HCT116 (cell line): ENCODE data around the gene PLEKHA8. TPM values are rescaled to one million over a fixed set of nuclear protein-coding genes. Genes with fewer than 3 reads are reported as not detected.

Experiments
- ATAC-seq: fragments of 200-7000 bp; cut with Tn5 transposase; 2 replicates; pipeline ENCODE4 v1.9.1; 2020; ENCODE audit warnings: mild to moderate bottlenecking, moderate library complexity
- BruUV-seq: library from RNA; stranded (reverse); fragments of 400-500 nt; replicated peaks from 2 replicates; lab custom pipeline; 2021; lab: Mats Ljungman, UMichigan
- CTCF ChIA-PET: fragments of 300-600 bp; sonication (Branson Sonifier 250); formaldehyde crosslinking; loops from one replicate; lab custom pipeline; 2021; ENCODE audit warnings: antibody characterized with exemption; lab: Charles Lee
- POLR2A ChIA-PET: fragments of 300-600, 350-600 bp; sonication (Branson Sonifier 250); formaldehyde crosslinking; loops from one replicate; lab custom pipeline; 2021; ENCODE audit warnings: antibody characterized with exemption; lab: Charles Lee
- RAD21 ChIA-PET, 2 experiments: fragments of 300-600 bp; sonication (Branson Sonifier 250); formaldehyde crosslinking; loops; one replicate each; lab custom pipeline; 2023; ENCODE audit warnings: low total read pairs in 2 of 2; ENCODE audit not compliant: uncharacterized antibody in 2 of 2, unreplicated experiment in 2 of 2, low non-redundant PET in 1 of 2; lab: Charles Lee
- DNase-seq: peaks from one replicate; pipeline ENCODE4 v3.0.0-alpha.2; 2010; ENCODE audit warnings: low read depth, low spot score
- H2AFZ ChIP-seq: fragments of 200-600 bp; shearing (Covaris generic), sonication (generic); 2 replicates; pipeline ENCODE4 v1.6.1; 2017; ENCODE audit warnings: low read depth, mixed run types, mixed read lengths, antibody characterized with exemption, low read length; ENCODE audit not compliant: poor library complexity, severe bottlenecking
- H3K27ac ChIP-seq: 2 replicates; pipeline ENCODE4 v1.5.1; 2012; ENCODE audit warnings: low read depth, low read length
- H3K27me3 ChIP-seq: fragments of 200-600 bp; sonication (generic); 2 replicates; pipeline ENCODE4 v1.6.1; 2016; ENCODE audit warnings: mixed run types, low read length, mixed read lengths; ENCODE audit not compliant: insufficient read depth
- H3K36me3 ChIP-seq, 2 experiments: fragments of 200-500 bp in 1 of 2; fragments of 200-600 bp in 1 of 2; sonication (Bioruptor generic) in 1 of 2; sonication (generic) in 1 of 2; 2 replicates each; pipeline versions ENCODE4 v1.5.1 to v1.6.1; 2014 to 2016; ENCODE audit warnings: low read length in 2 of 2, inconsistent platforms in 1 of 2, mixed read lengths in 1 of 2, mixed run types in 1 of 2; ENCODE audit not compliant: insufficient read depth in 2 of 2, control insufficient read depth in 1 of 2
- H3K4me1 ChIP-seq, 2 experiments: fragments of 200-600 bp in 1 of 2; sonication (generic) in 1 of 2; 2 replicates each; pipeline versions ENCODE4 v1.5.1 to v1.6.1; 2012 to 2017; ENCODE audit warnings: low read length in 2 of 2, inconsistent platforms in 1 of 2, mild to moderate bottlenecking in 1 of 2, mixed read lengths in 1 of 2, mixed run types in 1 of 2, moderate library complexity in 1 of 2; ENCODE audit not compliant: insufficient read depth in 2 of 2, control insufficient read depth in 1 of 2
- H3K4me2 ChIP-seq: fragments of 200-600 bp; sonication (generic); 2 replicates; pipeline ENCODE4 v1.6.1; 2017; ENCODE audit warnings: mixed run types, low read length, mixed read lengths
- H3K4me3 ChIP-seq, 2 experiments: fragments of 200-600 bp in 1 of 2; sonication (generic) in 1 of 2; replicated peaks in 1 of 2; 2 replicates each; pipeline ENCODE4 v1.5.1; 2011 to 2016; ENCODE audit warnings: low read length in 2 of 2, control low read depth in 1 of 2, low read depth in 1 of 2, mild to moderate bottlenecking in 1 of 2, mixed read lengths in 1 of 2, mixed run types in 1 of 2
- H3K79me2 ChIP-seq: fragments of 200-600 bp; sonication (generic); 2 replicates; pipeline ENCODE4 v1.6.1; 2017; ENCODE audit warnings: mild to moderate bottlenecking, mixed run types, low read length, moderate library complexity, mixed read lengths; ENCODE audit not compliant: insufficient read depth
- H3K9ac ChIP-seq: fragments of 200-600 bp; sonication (generic); 2 replicates; pipeline ENCODE4 v1.6.1; 2016; ENCODE audit warnings: low read length, mixed read lengths
- H3K9me2 ChIP-seq: fragments of 200-600 bp; sonication (generic), shearing (Covaris generic); 2 replicates; pipeline ENCODE4 v1.6.1; 2017; ENCODE audit warnings: mixed run types, mild to moderate bottlenecking, moderate library complexity; ENCODE audit not compliant: insufficient read depth
- H3K9me3 ChIP-seq, 2 experiments: fragments of 200-500 bp in 1 of 2; fragments of 200-600 bp in 1 of 2; sonication (Bioruptor generic) in 1 of 2; sonication (generic) in 1 of 2; 2 replicates each; pipeline ENCODE4 v1.6.1; 2014 to 2017; ENCODE audit warnings: low read length in 2 of 2, mixed read lengths in 2 of 2, inconsistent platforms in 1 of 2, low read depth in 1 of 2, mild to moderate bottlenecking in 1 of 2, mixed run types in 1 of 2, moderate library complexity in 1 of 2; ENCODE audit not compliant: control insufficient read depth in 1 of 2, insufficient read depth in 1 of 2
- H4K20me1 ChIP-seq: fragments of 200-600 bp; sonication (generic), shearing (Covaris generic); 2 replicates; pipeline ENCODE4 v1.6.1; 2017; ENCODE audit warnings: mixed run types, mild to moderate bottlenecking, moderate library complexity; ENCODE audit not compliant: insufficient read depth
- ATF3 ChIP-seq: IDR thresholded peaks from 2 replicates; pipeline ENCODE4 v1.6.1; 2012
- CBX3 ChIP-seq: IDR thresholded peaks from 2 replicates; pipeline ENCODE4 v1.6.1; 2012; ENCODE audit warnings: low read depth
- CEBPB ChIP-seq: IDR thresholded peaks from 2 replicates; pipeline ENCODE4 v1.6.1; 2012; ENCODE audit warnings: low read depth
- CTCF ChIP-seq, 3 experiments: fragments of 200-600 bp in 1 of 3; sonication (generic) in 1 of 3; IDR thresholded peaks in 2 of 3; conservative IDR thresholded peaks in 1 of 3; 2 replicates each; pipeline ENCODE4 v1.5.1; 2012 to 2017; ENCODE audit warnings: low read depth in 2 of 3, low read length in 2 of 3, antibody characterized with exemption in 1 of 3, borderline replicate concordance in 1 of 3, control low read depth in 1 of 3, mild to moderate bottlenecking in 1 of 3, mixed read lengths in 1 of 3, mixed run types in 1 of 3, moderate library complexity in 1 of 3; ENCODE audit not compliant: insufficient read depth in 1 of 3
- ELF1 ChIP-seq: IDR thresholded peaks from 2 replicates; pipeline ENCODE4 v1.6.1; 2012; ENCODE audit warnings: low read depth, borderline replicate concordance
- EZH2 ChIP-seq: fragments of 200-600 bp; sonication (generic); IDR thresholded peaks from 2 replicates; pipeline ENCODE4 v1.6.1; 2017; ENCODE audit warnings: antibody characterized with exemption, mixed run types
- EZH2phosphoT487 ChIP-seq: fragments of 200-600 bp; IDR thresholded peaks from 2 replicates; pipeline ENCODE4 v1.6.1; 2018; ENCODE audit warnings: antibody characterized with exemption, borderline replicate concordance
- JUND ChIP-seq: IDR thresholded peaks from 2 replicates; pipeline ENCODE4 v1.6.1; 2012
- MAX ChIP-seq: IDR thresholded peaks from 2 replicates; pipeline ENCODE4 v1.6.1; 2012
- POLR2AphosphoS5 ChIP-seq: IDR thresholded peaks from 2 replicates; pipeline ENCODE4 v1.6.1; 2011; ENCODE audit warnings: mild to moderate bottlenecking, low read depth, low read length, moderate library complexity
- SP1 ChIP-seq: IDR thresholded peaks from 2 replicates; pipeline ENCODE4 v1.6.1; 2012; ENCODE audit warnings: low read depth
- SRF ChIP-seq: IDR thresholded peaks from 2 replicates; pipeline ENCODE4 v1.6.1; 2012; ENCODE audit warnings: low read depth
- TCF7L2 ChIP-seq: IDR thresholded peaks from 2 replicates; pipeline ENCODE4 v1.7.0; 2011; ENCODE audit warnings: borderline replicate concordance, inconsistent platforms; ENCODE audit not compliant: insufficient read depth, insufficient read length; ENCODE audit errors: extremely low read depth
- YY1 ChIP-seq: IDR thresholded peaks from 2 replicates; pipeline ENCODE4 v1.6.1; 2011; ENCODE audit warnings: low read length, low read depth, moderate library complexity, mild to moderate bottlenecking; ENCODE audit not compliant: insufficient replicate concordance; ENCODE audit errors: extremely low read depth
- ZBTB33 ChIP-seq: IDR thresholded peaks from 2 replicates; pipeline ENCODE4 v1.6.1; 2011; ENCODE audit warnings: mild to moderate bottlenecking, low read length, moderate library complexity; ENCODE audit not compliant: insufficient replicate concordance; ENCODE audit errors: extremely low read depth
- ZFX ChIP-seq: fragments of 450-650 bp; IDR thresholded peaks from 2 replicates; pipeline ENCODE4 v1.6.1; 2017
- ZNF274 ChIP-seq: fragments of 200-500 bp; sonication (Bioruptor generic); IDR thresholded peaks from 2 replicates; pipeline ENCODE4 v1.6.1; 2014; ENCODE audit warnings: mild to moderate bottlenecking, low read depth, low read length, inconsistent platforms
- intact Hi-C: fragments of 100-400 bp; cut with micrococcal nuclease; formaldehyde crosslinking; loops from 2 replicates; pipeline ENCODE4 v1.10.0; 2022
- total RNA-seq: library from RNA; stranded (reverse); gene quantifications from one replicate; pipeline ENCODE4 v1.2.1, GENCODE V29; 2021; ENCODE audit not compliant: unreplicated experiment

The PLEKHA8 gene
- total RNA-seq, 1 experiment from 2014 or later: 13.6 TPM

- no TSS peak for BruUV-seq
- peaks cover 4 to 8% of the 10 kb centered on the region in 2 experiments; a peak in 3 of 4 replicates for H3K4me1 ChIP-seq
- no peak for TF ChIP-seq SP1
- TF ChIP-seq SRF: no peak
- peaks cover 17% of the 10 kb centered on the region for H3K79me2 ChIP-seq
- H3K27me3 ChIP-seq: no peaks in the 10 kb centered on the region
- CTCF ChIA-PET: no interaction called here
- no peak for DNase-seq
- H4K20me1 ChIP-seq: no peaks in the 10 kb centered on the region
- H3K9ac ChIP-seq: no peak overlapping the region
- RAD21 ChIA-PET: no interaction called here
- no peak overlapping the region for H2AFZ ChIP-seq
- H3K9me2 ChIP-seq: no peaks in the 10 kb centered on the region
- H3K36me3 ChIP-seq: peaks cover 3 to 8% of the 10 kb centered on the region in 2 experiments; a peak in 2 of 4 replicates
- POLR2A ChIA-PET: no interaction called here
- H3K9me3 ChIP-seq: no peaks in the 10 kb centered on the region
- no peak overlapping the region for H3K4me2 ChIP-seq
- no peak overlapping the region for H3K4me3 ChIP-seq
- no peak for ATAC-seq
- intact Hi-C loops: no loop called here
- no peak overlapping the region for H3K27ac ChIP-seq
Observed at GRCh38 chr7:30020535-30020934, 7.7 kb upstream of the PLEKHA8 start.

- no TSS peak for BruUV-seq
- H3K79me2 ChIP-seq: peaks cover 26% of the 10 kb centered on the region
- POLR2A ChIA-PET: no interaction called here
- H2AFZ ChIP-seq: no peak overlapping the region
- H3K4me3 ChIP-seq: no peak overlapping the region
- no peak for ATAC-seq
- H3K4me2 ChIP-seq: no peak overlapping the region
- H4K20me1 ChIP-seq: no peaks in the 10 kb centered on the region
- intact Hi-C loops: no loop called here
- RAD21 ChIA-PET: no interaction called here
- TF ChIP-seq CBX3 (no peak), ELF1 (no peak), TCF7L2 (no peak), CEBPB (no peak), SRF (no peak), ATF3 (no peak), CTCF (IDR thresholded peaks at IDR 0.05 in 2 of 3, conservative IDR thresholded peaks at IDR 0.05 in 1 of 3; ENCODE audit: borderline replicate concordance in 1 of 3, insufficient read depth in 1 of 3, low read depth in 2 of 3, low read length in 2 of 3) (no peak), EZH2phosphoT487 (no peak), POLR2AphosphoS5 (no peak), YY1 (no peak), MAX (no peak), ZNF274 (no peak), ZFX (no peak), ZBTB33 (no peak), JUND (no peak), EZH2 (no peak)
- CTCF ChIA-PET: no interaction called here
- H3K9me2 ChIP-seq: no peaks in the 10 kb centered on the region
- no peaks in the 10 kb centered on the region for H3K9me3 ChIP-seq
- H3K9ac ChIP-seq: no peak overlapping the region
- H3K27ac ChIP-seq: no peak overlapping the region
- H3K4me1 ChIP-seq: peaks cover 8 to 20% of the 10 kb centered on the region in 2 experiments
- no peak for DNase-seq
- H3K36me3 ChIP-seq: peaks cover 2 to 3% of the 10 kb centered on the region in 2 experiments; a peak in 1 of 4 replicates
- no peaks in the 10 kb centered on the region for H3K27me3 ChIP-seq
Observed at GRCh38 chr7:30022991-30023390, 5.2 kb upstream of the PLEKHA8 start.
